ENCODE measurements around the gene MAP7D2.
A peak's percentile ranks its signal among the peaks of the same experiment; 100 is the strongest.

The MAP7D2 gene

GRCh38 chrX:20067709-20068561 lies 48.8 kb downstream of the MAP7D2 start (continued):
- TF ChIP-seq ZNF626 (tag by site-specific recombination; IDR thresholded peaks at IDR 0.05) (no peak), ZEB2 (tag by site-specific recombination; IDR thresholded peaks at IDR 0.05) (peak; percentile 47; the same call in 1 of the 2 replicates), ZNF837 (tag by site-specific recombination; IDR thresholded peaks at IDR 0.05) (no peak), ZBTB21 (tag by site-specific recombination; IDR thresholded peaks at IDR 0.05) (peak; percentile 81), ZNF549 (tag by site-specific recombination; IDR thresholded peaks at IDR 0.05) (no peak), ZIC2 (tag by site-specific recombination; IDR thresholded peaks at IDR 0.05) (0 out of 2 replicates have a peak, but pooled peaks have one; percentile 21), ZNF366 (tag by site-specific recombination; conservative IDR thresholded peaks at IDR 0.05) (no peak), ZNF629 (tag by site-specific recombination; IDR thresholded peaks at IDR 0.05) (peak; percentile 85), SP3 (tag by site-specific recombination; IDR thresholded peaks at IDR 0.05) (no peak)

DNA sequence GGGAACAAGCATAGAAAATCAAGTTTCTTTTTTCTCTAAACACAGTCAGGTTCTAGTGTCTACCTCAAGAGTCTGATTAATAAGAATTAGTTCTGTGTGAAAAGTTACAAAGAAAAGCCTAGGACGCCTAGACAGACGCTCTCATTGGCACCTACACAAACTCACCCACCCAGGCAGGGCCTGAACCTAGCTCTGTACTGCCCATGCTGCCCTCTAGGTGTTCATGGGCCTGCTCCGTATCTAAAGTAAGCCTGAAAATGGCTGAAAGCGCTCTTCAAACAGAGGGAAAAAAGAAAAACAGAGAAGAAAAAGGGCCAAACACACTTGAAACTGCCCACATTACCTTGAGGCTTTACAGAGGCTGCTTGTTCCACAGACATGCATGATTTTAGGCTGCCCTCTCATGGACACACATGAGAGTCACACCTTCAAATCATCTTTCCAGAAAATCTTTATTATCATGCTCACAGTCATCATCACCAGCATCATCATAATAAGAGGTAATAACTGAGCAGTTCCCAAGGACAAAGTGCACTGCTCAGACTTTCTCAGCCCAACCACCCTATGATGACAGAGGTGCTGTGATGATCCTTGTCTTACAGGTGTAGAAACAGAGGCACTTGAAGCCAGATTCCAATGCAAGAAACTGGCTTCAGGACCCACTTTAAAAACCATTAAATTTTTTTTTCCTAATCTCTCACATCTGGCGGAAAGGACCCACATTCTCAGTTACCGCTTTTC lies 49.6 kb downstream of the MAP7D2 start:
- H3K4me3 ChIP-seq (ENCODE audit: low read depth, low read length): no peak overlapping the region
- H3K4me1 ChIP-seq (ENCODE audit: control insufficient read depth, insufficient read depth, low read length): no peaks in the 10 kb centered on the region
- no peaks in the 10 kb centered on the region for H3K9me3 ChIP-seq (ENCODE audit: control insufficient read depth, insufficient read depth, low read depth, low read length)
- H3K36me3 ChIP-seq (ENCODE audit: control insufficient read depth in 2 of 2, insufficient read depth in 1 of 2, low read length in 2 of 2): no peaks in the 10 kb centered on the region
- TF ChIP-seq ZNF654 (tag by site-specific recombination; IDR thresholded peaks at IDR 0.05; ENCODE audit: low read depth) (peak; percentile 86), TCF7L2 (IDR thresholded peaks at IDR 0.05; ENCODE audit: borderline replicate concordance, low read depth, low read length) (no peak), CTCF (tag by site-specific recombination; IDR thresholded peaks at IDR 0.05) (peak; percentile 67), PRDM4 (tag by site-specific recombination; IDR thresholded peaks at IDR 0.05) (peak; percentile 94), ZNF76 (tag by site-specific recombination; IDR thresholded peaks at IDR 0.05; ENCODE audit: borderline replicate concordance, low read depth) (no peak), ZNF10 (tag by site-specific recombination; IDR thresholded peaks at IDR 0.05) (0 out of 2 replicates have a peak, but pooled peaks have one; percentile 2), FEZF1 (tag by site-specific recombination; IDR thresholded peaks at IDR 0.05) (peak; percentile 14; the same call in 1 of the 2 replicates), ZBTB17 (tag by site-specific recombination; IDR thresholded peaks at IDR 0.05) (peak; percentile 38; the same call in 1 of the 2 replicates), ZNF48 (tag by site-specific recombination; IDR thresholded peaks at IDR 0.05) (no peak)
- TF ChIP-seq, protein P1, sequence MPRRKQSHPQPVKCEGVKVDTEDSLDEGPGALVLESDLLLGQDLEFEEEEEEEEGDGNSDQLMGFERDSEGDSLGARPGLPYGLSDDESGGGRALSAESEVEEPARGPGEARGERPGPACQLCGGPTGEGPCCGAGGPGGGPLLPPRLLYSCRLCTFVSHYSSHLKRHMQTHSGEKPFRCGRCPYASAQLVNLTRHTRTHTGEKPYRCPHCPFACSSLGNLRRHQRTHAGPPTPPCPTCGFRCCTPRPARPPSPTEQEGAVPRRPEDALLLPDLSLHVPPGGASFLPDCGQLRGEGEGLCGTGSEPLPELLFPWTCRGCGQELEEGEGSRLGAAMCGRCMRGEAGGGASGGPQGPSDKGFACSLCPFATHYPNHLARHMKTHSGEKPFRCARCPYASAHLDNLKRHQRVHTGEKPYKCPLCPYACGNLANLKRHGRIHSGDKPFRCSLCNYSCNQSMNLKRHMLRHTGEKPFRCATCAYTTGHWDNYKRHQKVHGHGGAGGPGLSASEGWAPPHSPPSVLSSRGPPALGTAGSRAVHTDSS (tag by site-specific recombination; IDR thresholded peaks at IDR 0.05): peak; percentile 39; the same call in 1 of the 2 replicates
- H3K27ac ChIP-seq (ENCODE audit: extremely low read depth, low read depth, low read length): no peak overlapping the region
- ChIA-PET POLR2A (interaction anchor here (0.7 to 0.9 kb wide), 3 partner anchors 55 to 163 kb away, joined by 3 read pairs; no protein-coding TSS in a partner anchor), CTCF (interaction anchor here (0.6 to 6.0 kb wide), 31 partner anchors 9 to 546 kb away, joined by 3 to 79 read pairs (median 4); no protein-coding TSS in a partner anchor)
